NT2/D1 (cell line): Measurements from ENCODE around the gene DYNC1LI2.
"Not testable (repeated sequence)": the region's sequence is repeated elsewhere in the genome, so short reads cannot be mapped to it uniquely, and the experiment has no call there.

Experiments
- DNase-seq: peaks from one replicate; pipeline ENCODE4 v3.0.0-alpha.2; 2011; ENCODE audit warnings: low read depth, low spot score
- H3K27me3 ChIP-seq: 2 replicates; pipeline ENCODE4 v1.6.0; 2011; ENCODE audit warnings: mild to moderate bottlenecking; ENCODE audit not compliant: insufficient read length, insufficient read depth
- H3K36me3 ChIP-seq: 2 replicates; pipeline ENCODE4 v1.6.1; 2011; ENCODE audit warnings: mild to moderate bottlenecking, low read length, mixed read lengths; ENCODE audit not compliant: insufficient read depth, insufficient read length
- H3K4me1 ChIP-seq: 2 replicates; pipeline ENCODE4 v1.5.1; 2011; ENCODE audit not compliant: insufficient read depth, insufficient read length
- H3K4me3 ChIP-seq: 2 replicates; pipeline ENCODE4 v1.5.1; 2011; ENCODE audit warnings: low read depth; ENCODE audit not compliant: insufficient read length
- H3K9ac ChIP-seq: 2 replicates; pipeline ENCODE4 v1.6.0; 2011; ENCODE audit warnings: low read depth; ENCODE audit not compliant: insufficient read length
- H3K9me3 ChIP-seq: 2 replicates; pipeline ENCODE4 v1.5.1; 2011; ENCODE audit warnings: mild to moderate bottlenecking, low read length; ENCODE audit not compliant: insufficient read depth
- SUZ12 ChIP-seq: IDR thresholded peaks from 2 replicates; pipeline ENCODE4 v1.6.1; 2011; ENCODE audit not compliant: insufficient read length, insufficient read depth; ENCODE audit errors: extremely low read depth
- YY1 ChIP-seq: IDR thresholded peaks from 2 replicates; pipeline ENCODE4 v1.6.1; 2011; ENCODE audit not compliant: insufficient read length, insufficient read depth
- ZNF274 ChIP-seq: IDR thresholded peaks from 2 replicates; pipeline ENCODE4 v1.6.1; 2011; ENCODE audit warnings: mild to moderate bottlenecking, low read depth, low read length

DYNC1LI2 gene

GRCh38 chr16:66687906-66688625 is 63.3 kb downstream of the DYNC1LI2 start:
- Histone ChIP-seq H3K4me3 (no peak overlapping the region), H3K27me3 (no peaks in the 10 kb centered on the region), H3K9ac (no peak overlapping the region), H3K4me1 (no peaks in the 10 kb centered on the region), H3K36me3 (peaks cover under 1% of the 10 kb centered on the region), H3K9me3 (no peaks in the 10 kb centered on the region)
- TF ChIP-seq SUZ12, result no peak
- DNase-seq, result no peak

GRCh38 chr16:66685501-66686115 is 65.8 kb downstream of the DYNC1LI2 start:
- not testable (repeated sequence) for H3K27me3 ChIP-seq, DNase-seq, H3K4me3 ChIP-seq, H3K36me3 ChIP-seq, H3K4me1 ChIP-seq, H3K9ac ChIP-seq, H3K9me3 ChIP-seq

- no peak overlapping the region for H3K9ac ChIP-seq
- peaks cover 2% of the 10 kb centered on the region for H3K36me3 ChIP-seq
- H3K4me1 ChIP-seq, result no peaks in the 10 kb centered on the region
- no peaks in the 10 kb centered on the region for H3K27me3 ChIP-seq
- H3K4me3 ChIP-seq, result no peak overlapping the region
- no peak for DNase-seq
- TF ChIP-seq ZNF274, result no peak
- no peak for TF ChIP-seq SUZ12
- TF ChIP-seq YY1, result no peak
- no peaks in the 10 kb centered on the region for H3K9me3 ChIP-seq
Measured at GRCh38 chr16:66682271-66682670, 69.1 kb downstream of the DYNC1LI2 start.

- Histone ChIP-seq H3K9ac (no peak overlapping the region), H3K4me1 (no peaks in the 10 kb centered on the region), H3K36me3 (peaks cover 2% of the 10 kb centered on the region), H3K4me3 (no peak overlapping the region), H3K9me3 (no peaks in the 10 kb centered on the region), H3K27me3 (no peaks in the 10 kb centered on the region)
- TF ChIP-seq YY1 (no peak), ZNF274 (no peak), SUZ12 (no peak)
- no peak for DNase-seq
Measured at GRCh38 chr16:66681676-66682075, 69.7 kb downstream of the DYNC1LI2 start.

- DNase-seq, result no peak
- Histone ChIP-seq H3K27me3 (no peaks in the 10 kb centered on the region), H3K36me3 (peaks cover 2% of the 10 kb centered on the region), H3K4me1 (no peaks in the 10 kb centered on the region), H3K9me3 (no peaks in the 10 kb centered on the region), H3K9ac (no peak overlapping the region), H3K4me3 (no peak overlapping the region)
- TF ChIP-seq YY1 (no peak), SUZ12 (no peak), ZNF274 (no peak)
Measured at GRCh38 chr16:66678337-66678736, 73.1 kb downstream of the DYNC1LI2 start.

- no peak for TF ChIP-seq YY1
- TF ChIP-seq ZNF274, result no peak
- TF ChIP-seq SUZ12, result no peak
- Histone ChIP-seq H3K9ac (no peak overlapping the region), H3K9me3 (no peaks in the 10 kb centered on the region), H3K4me3 (no peak overlapping the region), H3K4me1 (no peaks in the 10 kb centered on the region), H3K36me3 (peaks cover 2% of the 10 kb centered on the region), H3K27me3 (no peaks in the 10 kb centered on the region)
- DNase-seq, result no peak
Measured at GRCh38 chr16:66677836-66678235, 73.6 kb downstream of the DYNC1LI2 start.

GRCh38 chr16:66677179-66677578 is 74.2 kb downstream of the DYNC1LI2 start:
- Histone ChIP-seq H3K27me3 (no peaks in the 10 kb centered on the region), H3K9me3 (no peaks in the 10 kb centered on the region), H3K4me1 (no peaks in the 10 kb centered on the region), H3K36me3 (peaks cover 2% of the 10 kb centered on the region), H3K9ac (no peak overlapping the region), H3K4me3 (no peak overlapping the region)
- DNase-seq, result no peak
- TF ChIP-seq ZNF274, result no peak
